GM12878 (cell line): ENCODE measurements around the gene NUBPL. TPM values are rescaled to one million over a fixed set of nuclear protein-coding genes. Genes with fewer than 3 reads are reported as not detected.

ENCODE experiments used
- ATAC-seq: fragments of 200-7000 bp; cut with Tn5 transposase; 3 replicates; pipeline ENCODE4 v1.9.1; 2020; ENCODE audit warnings: mild to moderate bottlenecking, moderate library complexity
- BruUV-seq: library from RNA; stranded (reverse); fragments of 400-500 nt; replicated peaks from 2 replicates; lab custom pipeline; 2021; lab: Mats Ljungman, UMichigan
- CTCF ChIA-PET: fragments of 300-600 bp; sonication (Branson Sonifier 250); formaldehyde crosslinking; extraction: SDS; loops from one replicate; lab custom pipeline; 2021; ENCODE audit warnings: inconsistent platforms; lab: Yijun Ruan, JAX
- POLR2A ChIA-PET: fragments of 350-600 bp; formaldehyde crosslinking; extraction: SDS; loops from one replicate; lab custom pipeline; 2021; ENCODE audit warnings: inconsistent platforms; lab: Charles Lee
- RAD21 ChIA-PET: fragments of 300-600 bp; sonication (Branson Sonifier 250); formaldehyde crosslinking; loops from one replicate; lab custom pipeline; 2023; ENCODE audit warnings: antibody characterized with exemption; ENCODE audit not compliant: unreplicated experiment; lab: Charles Lee
- SMC1A ChIA-PET: fragments of 300-600 bp; sonication (Branson Sonifier 250); formaldehyde crosslinking; loops from one replicate; lab custom pipeline; 2023; ENCODE audit not compliant: unreplicated experiment, uncharacterized antibody; lab: Charles Lee
- DNase-seq: peaks from one replicate; pipeline ENCODE4 v3.0.0-alpha.2; 2011; ENCODE audit warnings: low read depth, low spot score
- FAIRE-seq: peaks from 3 replicates; lab custom pipeline; 2011; peaks lifted over from hg19 to GRCh38; lab: Jason Lieb, UNC
- H2AFZ ChIP-seq: 2 replicates; pipeline ENCODE4 v1.6.0; 2011; ENCODE audit warnings: low read depth, low read length, control low read depth; ENCODE audit not compliant: control insufficient read depth
- H3K27ac ChIP-seq: 2 replicates; pipeline ENCODE4 v1.5.1; 2011; ENCODE audit warnings: control low read depth; ENCODE audit not compliant: control insufficient read depth, insufficient read depth
- H3K27me3 ChIP-seq, 2 experiments: replicated peaks in 1 of 2; 2 replicates each; pipeline versions ENCODE4 v1.6.0 to v1.6.1; 2011; ENCODE audit warnings: low read length in 1 of 2; ENCODE audit not compliant: control insufficient read depth in 2 of 2, insufficient read depth in 2 of 2
- H3K36me3 ChIP-seq, 2 experiments: 2 replicates each; pipeline ENCODE4 v1.5.1; 2011; ENCODE audit warnings: low read length in 1 of 2; ENCODE audit not compliant: control insufficient read depth in 2 of 2, insufficient read depth in 2 of 2
- H3K4me1 ChIP-seq: 2 replicates; pipeline ENCODE4 v1.6.1; 2011; ENCODE audit warnings: mild to moderate bottlenecking, low read length, moderate library complexity, mixed read lengths; ENCODE audit not compliant: control insufficient read depth, insufficient read depth
- H3K4me2 ChIP-seq: 2 replicates; pipeline ENCODE4 v1.6.0; 2011; ENCODE audit warnings: control low read depth; ENCODE audit not compliant: control insufficient read depth, insufficient read depth
- H3K4me3 ChIP-seq: fragments of 200-600 bp; sonication (generic); 2 replicates; pipeline ENCODE4 v1.5.1; 2016
- H3K79me2 ChIP-seq: 2 replicates; pipeline ENCODE4 v1.6.0; 2011; ENCODE audit warnings: low read length; ENCODE audit not compliant: control insufficient read depth, insufficient read depth
- H3K9ac ChIP-seq: 2 replicates; pipeline ENCODE4 v1.8.0; 2011; ENCODE audit warnings: low read length, control low read depth, mixed read lengths; ENCODE audit not compliant: control insufficient read depth, insufficient read depth
- H3K9me3 ChIP-seq: replicated peaks from 3 replicates; pipeline ENCODE4 v1.5.1; 2011; ENCODE audit warnings: mild to moderate bottlenecking, low read length; ENCODE audit not compliant: control insufficient read depth, insufficient read depth
- H4K20me1 ChIP-seq: 2 replicates; pipeline ENCODE4 v1.6.0; 2011; ENCODE audit not compliant: control insufficient read depth, insufficient read depth
- BHLHE40 ChIP-seq, 2 experiments: fragments of 450-650 bp in 1 of 2; IDR thresholded peaks; 2 replicates each; pipeline ENCODE4 v1.6.1; 2011 to 2017; ENCODE audit warnings: low read depth in 2 of 2, borderline replicate concordance in 1 of 2, improper control_type of control experiment in 1 of 2, low read length in 1 of 2, mild to moderate bottlenecking in 1 of 2
- EED ChIP-seq: sonication (generic); IDR thresholded peaks from 2 replicates; pipeline ENCODE4 v1.6.1; 2016; ENCODE audit warnings: antibody characterized with exemption, low read depth
- HDGF ChIP-seq: fragments of 450-650 bp; IDR thresholded peaks from 2 replicates; pipeline ENCODE4 v1.6.1; 2016; ENCODE audit warnings: antibody characterized with exemption
- MEF2A ChIP-seq: IDR thresholded peaks from 2 replicates; pipeline ENCODE4 v1.6.1; 2011; ENCODE audit warnings: low read depth, mild to moderate bottlenecking, low read length, moderate library complexity; ENCODE audit not compliant: insufficient read depth
- MTA3 ChIP-seq: IDR thresholded peaks from 2 replicates; pipeline ENCODE4 v1.6.1; 2012; ENCODE audit warnings: low read length, inconsistent platforms, borderline replicate concordance
- NFYA ChIP-seq: IDR thresholded peaks from 2 replicates; pipeline ENCODE4 v1.6.1; 2011; ENCODE audit warnings: low read depth, mild to moderate bottlenecking, low read length, improper control_type of control experiment, borderline replicate concordance
- RAD51 ChIP-seq: fragments of 450-650 bp; IDR thresholded peaks from 2 replicates; pipeline ENCODE4 v1.6.1; 2016; ENCODE audit warnings: moderate library complexity, mild to moderate bottlenecking, inconsistent platforms
- RELA ChIP-seq: fragments of 450-650 bp; IDR thresholded peaks from 2 replicates; pipeline ENCODE4 v1.8.0; 2014; ENCODE audit warnings: borderline replicate concordance; ENCODE audit not compliant: partially characterized antibody
- SMARCA5 ChIP-seq: fragments of 450-650 bp; IDR thresholded peaks from 2 replicates; pipeline ENCODE4 v1.6.1; 2017; ENCODE audit warnings: mild to moderate bottlenecking
- SUZ12 ChIP-seq: fragments of 200-600 bp; sonication (generic); IDR thresholded peaks from one replicate; pipeline ENCODE4 v1.6.1; 2018; ENCODE audit warnings: antibody characterized with exemption, mild to moderate bottlenecking; ENCODE audit not compliant: unreplicated experiment
- YY1 ChIP-seq: IDR thresholded peaks from 2 replicates; pipeline ENCODE4 v1.6.1; 2011; ENCODE audit warnings: low read depth, mild to moderate bottlenecking, low read length
- ZBED1 ChIP-seq: IDR thresholded peaks from 2 replicates; pipeline ENCODE4 v1.6.1; 2016; ENCODE audit warnings: borderline replicate concordance
- ZNF274 ChIP-seq: IDR thresholded peaks from one replicate; pipeline ENCODE4 v1.8.0; 2011; ENCODE audit not compliant: insufficient read length, insufficient read depth
- ZSCAN29 ChIP-seq: fragments of 450-650 bp; IDR thresholded peaks from 2 replicates; pipeline ENCODE4 v1.6.1; 2017; ENCODE audit warnings: mild to moderate bottlenecking, moderate library complexity
- WGBS: methylation state at CpG from one replicate; pipeline ENCODE4 v1.1.6; 2016; ENCODE audit warnings: low lambda C conversion rate; ENCODE audit not compliant: insufficient replicate concordance, insufficient coverage; ENCODE audit errors: missing lambda C conversion rate; 5-methylcytosine and 5-hydroxymethylcytosine counted together
- in situ Hi-C: fragments of 300-500 bp; cut with MboI; formaldehyde crosslinking; loops from 9 replicates; pipeline ENCODE4 v1.14.3; 2018; ENCODE audit warnings: mixed read lengths
- intact Hi-C: fragments of 100-400 bp; cut with micrococcal nuclease; formaldehyde crosslinking; loops from one replicate; pipeline ENCODE4 v1.14.2; 2022; ENCODE audit not compliant: unreplicated experiment
- polyA plus RNA-seq, 11 experiments: library from polyadenylated mRNA; depleted of rRNA in 4 of 11; unstranded in 6 of 11; stranded (reverse) in 5 of 11; fragments of >200 nt; fragmentation: Nextera tagmentation in 4 of 11; fragmentation: Illumina TruSeq in 1 of 11; extraction: Ambion mirVana in 4 of 11; extraction: Trizol in 1 of 11; gene quantifications; 1 replicate in 1 of 11; 2 replicates in 10 of 11; pipeline versions ENCODE4 v1.2.1 to v1.2.3, GENCODE V29; 2011 to 2016; ENCODE audit warnings: inconsistent platforms in 2 of 11, missing spikeins in 2 of 11, low read depth in 1 of 11
- total RNA-seq, 4 experiments: library from RNA; depleted of rRNA in 3 of 4; stranded (reverse); fragments of >200 nt in 3 of 4; fragmentation: Illumina TruSeq in 1 of 4; extraction: Trizol in 1 of 4; gene quantifications; 2 replicates each; pipeline versions ENCODE4 v1.2.1 to v1.2.3, GENCODE V29; 2013 to 2021
- TF ChIP-seq, protein P1 (sequence below): fragments of 450-650 bp; IDR thresholded peaks from 2 replicates; pipeline ENCODE4 v1.6.1; 2017; ENCODE audit warnings: mild to moderate bottlenecking, moderate library complexity
- TF ChIP-seq, protein P2 (sequence below): fragments of 450-650 bp; IDR thresholded peaks from 2 replicates; pipeline ENCODE4 v1.6.1; 2014; ENCODE audit warnings: mild to moderate bottlenecking
- TF ChIP-seq, protein P3 (sequence below): IDR thresholded peaks from 2 replicates; pipeline ENCODE4 v1.6.1; 2012; ENCODE audit warnings: low read depth, low read length, improper control_type of control experiment
- TF ChIP-seq, protein P4 (sequence below): fragments of 450-650 bp; IDR thresholded peaks from 2 replicates; pipeline ENCODE4 v1.6.1; 2016; ENCODE audit warnings: mild to moderate bottlenecking

NUBPL gene
- total and polyA plus RNA-seq, 10 of the 15 experiments (the other 5 are each of a cell fraction or from before 2014, with no cell fraction given), result 3.4 to 11.6 (median 8.1) TPM

DNA sequence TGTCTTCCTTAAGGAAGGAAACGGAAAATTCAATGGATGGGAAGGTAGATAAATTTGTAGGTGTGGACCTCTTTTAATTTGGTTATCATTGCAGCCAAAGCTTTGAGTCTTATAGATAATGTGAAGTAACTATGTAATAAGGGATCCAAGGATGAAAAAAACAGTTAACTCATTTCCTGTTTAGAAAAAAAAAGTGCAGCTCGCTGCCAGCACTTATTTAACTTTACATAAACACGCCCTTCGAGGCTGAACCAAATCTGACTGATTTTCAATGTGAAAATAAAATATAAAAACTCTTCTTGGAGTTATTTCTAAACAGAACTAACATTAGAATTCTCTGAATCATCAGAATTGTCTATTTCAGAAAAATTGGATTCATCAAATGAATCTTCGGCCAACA lies 7.0 kb downstream of the NUBPL start:
- in situ Hi-C loops (no loop called here), intact Hi-C loops (no loop called here)
- H3K27ac ChIP-seq, result no peak overlapping the region
- BruUV-seq, result no TSS peak
- H2AFZ ChIP-seq, result no peak overlapping the region
- H3K79me2 ChIP-seq, result no peaks in the 10 kb centered on the region
- CTCF ChIA-PET, result no interaction called here
- no peak overlapping the region for H3K9ac ChIP-seq
- no peak for TF ChIP-seq YY1
- no peak for TF ChIP-seq ZBED1
- TF ChIP-seq HDGF, result no peak
- TF ChIP-seq MTA3, result no peak
- TF ChIP-seq MEF2A, result no peak
- TF ChIP-seq, protein P1, sequence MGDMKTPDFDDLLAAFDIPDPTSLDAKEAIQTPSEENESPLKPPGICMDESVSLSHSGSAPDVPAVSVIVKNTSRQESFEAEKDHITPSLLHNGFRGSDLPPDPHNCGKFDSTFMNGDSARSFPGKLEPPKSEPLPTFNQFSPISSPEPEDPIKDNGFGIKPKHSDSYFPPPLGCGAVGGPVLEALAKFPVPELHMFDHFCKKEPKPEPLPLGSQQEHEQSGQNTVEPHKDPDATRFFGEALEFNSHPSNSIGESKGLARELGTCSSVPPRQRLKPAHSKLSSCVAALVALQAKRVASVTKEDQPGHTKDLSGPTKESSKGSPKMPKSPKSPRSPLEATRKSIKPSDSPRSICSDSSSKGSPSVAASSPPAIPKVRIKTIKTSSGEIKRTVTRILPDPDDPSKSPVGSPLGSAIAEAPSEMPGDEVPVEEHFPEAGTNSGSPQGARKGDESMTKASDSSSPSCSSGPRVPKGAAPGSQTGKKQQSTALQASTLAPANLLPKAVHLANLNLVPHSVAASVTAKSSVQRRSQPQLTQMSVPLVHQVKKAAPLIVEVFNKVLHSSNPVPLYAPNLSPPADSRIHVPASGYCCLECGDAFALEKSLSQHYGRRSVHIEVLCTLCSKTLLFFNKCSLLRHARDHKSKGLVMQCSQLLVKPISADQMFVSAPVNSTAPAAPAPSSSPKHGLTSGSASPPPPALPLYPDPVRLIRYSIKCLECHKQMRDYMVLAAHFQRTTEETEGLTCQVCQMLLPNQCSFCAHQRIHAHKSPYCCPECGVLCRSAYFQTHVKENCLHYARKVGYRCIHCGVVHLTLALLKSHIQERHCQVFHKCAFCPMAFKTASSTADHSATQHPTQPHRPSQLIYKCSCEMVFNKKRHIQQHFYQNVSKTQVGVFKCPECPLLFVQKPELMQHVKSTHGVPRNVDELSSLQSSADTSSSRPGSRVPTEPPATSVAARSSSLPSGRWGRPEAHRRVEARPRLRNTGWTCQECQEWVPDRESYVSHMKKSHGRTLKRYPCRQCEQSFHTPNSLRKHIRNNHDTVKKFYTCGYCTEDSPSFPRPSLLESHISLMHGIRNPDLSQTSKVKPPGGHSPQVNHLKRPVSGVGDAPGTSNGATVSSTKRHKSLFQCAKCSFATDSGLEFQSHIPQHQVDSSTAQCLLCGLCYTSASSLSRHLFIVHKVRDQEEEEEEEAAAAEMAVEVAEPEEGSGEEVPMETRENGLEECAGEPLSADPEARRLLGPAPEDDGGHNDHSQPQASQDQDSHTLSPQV, result no peak
- TF ChIP-seq, protein P2, sequence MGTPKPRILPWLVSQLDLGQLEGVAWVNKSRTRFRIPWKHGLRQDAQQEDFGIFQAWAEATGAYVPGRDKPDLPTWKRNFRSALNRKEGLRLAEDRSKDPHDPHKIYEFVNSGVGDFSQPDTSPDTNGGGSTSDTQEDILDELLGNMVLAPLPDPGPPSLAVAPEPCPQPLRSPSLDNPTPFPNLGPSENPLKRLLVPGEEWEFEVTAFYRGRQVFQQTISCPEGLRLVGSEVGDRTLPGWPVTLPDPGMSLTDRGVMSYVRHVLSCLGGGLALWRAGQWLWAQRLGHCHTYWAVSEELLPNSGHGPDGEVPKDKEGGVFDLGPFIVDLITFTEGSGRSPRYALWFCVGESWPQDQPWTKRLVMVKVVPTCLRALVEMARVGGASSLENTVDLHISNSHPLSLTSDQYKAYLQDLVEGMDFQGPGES, result no peak
- TF ChIP-seq RAD51, result no peak
- no peak for TF ChIP-seq RELA
- TF ChIP-seq SMARCA5, result no peak
- TF ChIP-seq NFYA, result no peak
- TF ChIP-seq, protein P3, sequence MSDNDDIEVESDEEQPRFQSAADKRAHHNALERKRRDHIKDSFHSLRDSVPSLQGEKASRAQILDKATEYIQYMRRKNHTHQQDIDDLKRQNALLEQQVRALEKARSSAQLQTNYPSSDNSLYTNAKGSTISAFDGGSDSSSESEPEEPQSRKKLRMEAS, result no peak
- no peak for TF ChIP-seq BHLHE40 (IDR thresholded peaks at IDR 0.05; ENCODE audit: borderline replicate concordance in 1 of 2, low read depth in 2 of 2, low read length in 1 of 2)
- no peak for TF ChIP-seq SUZ12
- TF ChIP-seq EED, result no peak
- TF ChIP-seq, protein P4, sequence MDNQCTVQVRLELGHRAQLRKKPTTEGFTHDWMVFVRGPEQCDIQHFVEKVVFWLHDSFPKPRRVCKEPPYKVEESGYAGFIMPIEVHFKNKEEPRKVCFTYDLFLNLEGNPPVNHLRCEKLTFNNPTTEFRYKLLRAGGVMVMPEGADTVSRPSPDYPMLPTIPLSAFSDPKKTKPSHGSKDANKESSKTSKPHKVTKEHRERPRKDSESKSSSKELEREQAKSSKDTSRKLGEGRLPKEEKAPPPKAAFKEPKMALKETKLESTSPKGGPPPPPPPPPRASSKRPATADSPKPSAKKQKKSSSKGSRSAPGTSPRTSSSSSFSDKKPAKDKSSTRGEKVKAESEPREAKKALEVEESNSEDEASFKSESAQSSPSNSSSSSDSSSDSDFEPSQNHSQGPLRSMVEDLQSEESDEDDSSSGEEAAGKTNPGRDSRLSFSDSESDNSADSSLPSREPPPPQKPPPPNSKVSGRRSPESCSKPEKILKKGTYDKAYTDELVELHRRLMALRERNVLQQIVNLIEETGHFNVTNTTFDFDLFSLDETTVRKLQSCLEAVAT, result no peak
- no peak for TF ChIP-seq ZSCAN29
- TF ChIP-seq ZNF274, result no peak
- SMC1A ChIA-PET, result interaction anchor here (1.4 kb wide), 1 partner anchor 23 kb away, joined by 3 read pairs; no protein-coding TSS in a partner anchor
- WGBS, result 97% methylated on average over 5 of the region's 5 CpGs
- no peak overlapping the region for H3K4me2 ChIP-seq
- no peaks in the 10 kb centered on the region for H3K4me1 ChIP-seq
- FAIRE-seq (no peak), DNase-seq (no peak), ATAC-seq (no peak)
- no peaks in the 10 kb centered on the region for H4K20me1 ChIP-seq
- POLR2A ChIA-PET, result no interaction called here
- no peaks in the 10 kb centered on the region for H3K36me3 ChIP-seq
- H3K4me3 ChIP-seq, result no peak overlapping the region
- RAD21 ChIA-PET, result no interaction called here
- no peaks in the 10 kb centered on the region for H3K9me3 ChIP-seq
- no peaks in the 10 kb centered on the region for H3K27me3 ChIP-seq
